ENCODE data around the gene ATP11A. TPM values are rescaled to one million over a fixed set of nuclear protein-coding genes. Genes with fewer than 3 reads are reported as not detected.

ATP11A gene
- total RNA-seq, 1 experiment from 2014 or later: 41.2 TPM

DNA sequence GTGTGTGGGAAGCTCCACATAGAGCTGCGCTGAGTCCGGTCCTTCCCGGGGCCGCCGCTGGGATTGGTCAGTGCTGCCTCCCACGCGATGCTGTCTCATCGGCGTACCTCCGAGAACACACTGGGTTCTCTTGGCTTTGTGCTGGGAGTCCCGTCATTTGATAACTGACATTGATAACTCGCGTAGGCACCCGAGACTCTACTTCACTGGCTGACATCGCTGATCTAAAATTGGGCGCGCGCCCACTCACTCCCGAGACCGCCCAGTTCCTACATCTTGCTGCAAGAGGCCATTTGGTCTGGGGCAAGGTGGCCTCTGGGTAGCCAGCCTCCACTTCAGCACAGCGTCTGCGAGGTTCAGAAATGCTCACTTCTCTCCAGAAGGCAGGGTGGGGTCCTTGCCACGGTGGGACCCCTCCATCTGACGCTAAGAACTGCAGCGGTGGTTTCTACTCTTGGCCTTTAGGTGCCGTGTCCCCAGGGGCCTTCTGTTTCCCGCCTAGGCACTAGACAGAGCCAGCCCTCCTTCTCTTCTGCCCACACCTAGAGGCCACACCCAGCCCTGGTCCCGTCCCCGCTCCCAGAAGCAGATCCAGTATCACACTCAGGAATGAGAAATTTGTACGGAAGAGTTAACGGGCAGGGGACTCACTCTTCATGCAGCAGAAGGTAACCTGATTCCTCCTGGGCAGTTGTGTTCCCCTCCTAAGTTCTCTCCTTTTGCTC is 40.7 kb upstream of the ATP11A start:
- Mint-ChIP-seq H3K4me3 (ENCODE audit: unreplicated experiment) (no peak overlapping the region), H3K9me3 (ENCODE audit: unreplicated experiment) (no peaks in the 10 kb centered on the region), H3K4me1 (ENCODE audit: insufficient read depth, unreplicated experiment) (peaks cover 12% of the 10 kb centered on the region), H3K27ac (ENCODE audit: low read depth, unreplicated experiment) (no peak overlapping the region), H3K36me3 (ENCODE audit: insufficient read depth, unreplicated experiment) (no peaks in the 10 kb centered on the region), H3K27me3 (ENCODE audit: insufficient read depth, unreplicated experiment) (no peaks in the 10 kb centered on the region)
- no TSS peak for BruUV-seq (replicated peaks)
- ChIA-PET CTCF (no interaction called here), POLR2A (no interaction called here)
- DNase-seq (ENCODE audit: unreplicated experiment): no peak
- intact Hi-C loops (cut with micrococcal nuclease): no loop called here
- TF ChIP-seq, protein P1, sequence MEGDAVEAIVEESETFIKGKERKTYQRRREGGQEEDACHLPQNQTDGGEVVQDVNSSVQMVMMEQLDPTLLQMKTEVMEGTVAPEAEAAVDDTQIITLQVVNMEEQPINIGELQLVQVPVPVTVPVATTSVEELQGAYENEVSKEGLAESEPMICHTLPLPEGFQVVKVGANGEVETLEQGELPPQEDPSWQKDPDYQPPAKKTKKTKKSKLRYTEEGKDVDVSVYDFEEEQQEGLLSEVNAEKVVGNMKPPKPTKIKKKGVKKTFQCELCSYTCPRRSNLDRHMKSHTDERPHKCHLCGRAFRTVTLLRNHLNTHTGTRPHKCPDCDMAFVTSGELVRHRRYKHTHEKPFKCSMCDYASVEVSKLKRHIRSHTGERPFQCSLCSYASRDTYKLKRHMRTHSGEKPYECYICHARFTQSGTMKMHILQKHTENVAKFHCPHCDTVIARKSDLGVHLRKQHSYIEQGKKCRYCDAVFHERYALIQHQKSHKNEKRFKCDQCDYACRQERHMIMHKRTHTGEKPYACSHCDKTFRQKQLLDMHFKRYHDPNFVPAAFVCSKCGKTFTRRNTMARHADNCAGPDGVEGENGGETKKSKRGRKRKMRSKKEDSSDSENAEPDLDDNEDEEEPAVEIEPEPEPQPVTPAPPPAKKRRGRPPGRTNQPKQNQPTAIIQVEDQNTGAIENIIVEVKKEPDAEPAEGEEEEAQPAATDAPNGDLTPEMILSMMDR (IDR thresholded peaks at IDR 0.05; ENCODE audit: unreplicated experiment): no peak

DNA sequence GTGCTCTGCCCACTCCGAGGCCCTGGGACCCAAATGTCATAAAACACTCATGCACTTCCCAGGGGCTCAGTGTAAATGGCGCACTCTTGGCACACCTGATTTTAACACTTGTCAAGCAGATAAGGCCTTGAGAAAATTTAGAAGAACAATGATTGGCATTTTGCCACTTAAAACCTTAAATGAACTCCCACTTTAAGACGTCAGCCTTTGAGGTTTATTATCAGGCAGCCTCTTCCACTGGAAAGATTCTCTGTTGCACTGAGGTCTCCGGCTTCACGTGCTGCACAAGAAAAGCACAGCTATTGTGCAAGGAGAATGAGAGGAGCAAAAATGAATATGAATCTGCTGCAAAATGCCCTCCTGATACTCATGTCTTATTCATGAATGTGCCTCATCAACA is 38.5 kb upstream of the ATP11A start:
- H3K4me1 Mint-ChIP-seq (ENCODE audit: insufficient read depth, unreplicated experiment): peaks cover 12% of the 10 kb centered on the region
- ChIA-PET POLR2A (interaction anchor here (1.9 kb wide), 1 partner anchor 60 kb away, joined by 8 read pairs; no protein-coding TSS in a partner anchor), CTCF (interaction anchor here (0.5 to 0.8 kb wide), 2 partner anchors 19 to 24 kb away, joined by 4 read pairs; no protein-coding TSS in a partner anchor)
- intact Hi-C loops (cut with micrococcal nuclease): no loop called here
- TF ChIP-seq, protein P1 (IDR thresholded peaks at IDR 0.05; ENCODE audit: unreplicated experiment): no peak
- no peak overlapping the region for H3K4me3 Mint-ChIP-seq (ENCODE audit: unreplicated experiment)
- no TSS peak for BruUV-seq (replicated peaks)
- H3K27ac Mint-ChIP-seq (ENCODE audit: low read depth, unreplicated experiment): no peak overlapping the region
- DNase-seq (ENCODE audit: unreplicated experiment): no peak
- no peaks in the 10 kb centered on the region for H3K36me3 Mint-ChIP-seq (ENCODE audit: insufficient read depth, unreplicated experiment)
- H3K9me3 Mint-ChIP-seq (ENCODE audit: unreplicated experiment): no peaks in the 10 kb centered on the region
- no peaks in the 10 kb centered on the region for H3K27me3 Mint-ChIP-seq (ENCODE audit: insufficient read depth, unreplicated experiment)

DNA sequence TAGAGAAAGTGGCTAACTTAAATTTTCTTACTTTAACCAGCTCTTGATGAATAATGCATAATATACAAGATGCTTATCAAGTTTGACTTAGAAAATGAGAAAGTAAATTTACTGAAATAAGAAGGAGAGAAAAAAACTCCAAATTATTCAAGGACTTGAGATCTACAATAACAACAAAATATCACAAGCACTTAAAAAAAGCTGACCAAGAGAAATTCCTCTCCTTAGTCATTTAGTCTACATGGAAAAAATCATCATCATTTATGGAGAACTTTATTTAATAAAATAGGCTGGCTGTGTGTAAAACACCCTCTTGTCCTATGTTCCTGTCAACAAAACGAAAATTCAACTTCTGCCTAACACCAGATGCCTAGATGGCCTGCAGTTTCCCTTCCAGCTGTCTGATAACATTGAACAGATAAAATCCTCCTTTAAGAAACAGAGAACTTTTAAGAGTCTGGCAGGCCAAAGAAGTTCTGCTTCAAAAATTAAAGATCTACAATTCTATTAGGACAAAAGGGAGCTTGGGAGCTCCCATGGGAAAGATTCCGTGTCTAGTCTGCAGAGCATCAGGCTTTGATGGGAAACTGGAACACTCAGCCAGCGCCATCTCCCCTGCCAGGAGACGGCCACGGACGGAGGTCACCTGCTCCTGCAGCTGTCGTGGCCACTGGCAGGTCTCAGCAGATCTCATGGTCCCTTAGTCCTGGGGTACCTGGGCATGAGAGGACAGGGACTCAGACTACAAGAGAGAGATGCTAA is 37.9 kb upstream of the ATP11A start:
- intact Hi-C loops (cut with micrococcal nuclease): no loop called here
- ChIA-PET CTCF (interaction anchor here (0.5 to 0.8 kb wide), 3 partner anchors 19 to 46 kb away, joined by 4 read pairs; no protein-coding TSS in a partner anchor), POLR2A (interaction anchor here (1.9 kb wide), 1 partner anchor 60 kb away, joined by 8 read pairs; no protein-coding TSS in a partner anchor)
- Mint-ChIP-seq H3K4me3 (ENCODE audit: unreplicated experiment) (no peak overlapping the region), H3K9me3 (ENCODE audit: unreplicated experiment) (no peaks in the 10 kb centered on the region), H3K36me3 (ENCODE audit: insufficient read depth, unreplicated experiment) (no peaks in the 10 kb centered on the region), H3K27ac (ENCODE audit: low read depth, unreplicated experiment) (peak overlapping the region; percentile 21), H3K4me1 (ENCODE audit: insufficient read depth, unreplicated experiment) (peaks cover 12% of the 10 kb centered on the region), H3K27me3 (ENCODE audit: insufficient read depth, unreplicated experiment) (no peaks in the 10 kb centered on the region)
- no TSS peak for BruUV-seq (replicated peaks)
- no peak for DNase-seq (ENCODE audit: unreplicated experiment)
- TF ChIP-seq, protein P1 (IDR thresholded peaks at IDR 0.05; ENCODE audit: unreplicated experiment): no peak

DNA sequence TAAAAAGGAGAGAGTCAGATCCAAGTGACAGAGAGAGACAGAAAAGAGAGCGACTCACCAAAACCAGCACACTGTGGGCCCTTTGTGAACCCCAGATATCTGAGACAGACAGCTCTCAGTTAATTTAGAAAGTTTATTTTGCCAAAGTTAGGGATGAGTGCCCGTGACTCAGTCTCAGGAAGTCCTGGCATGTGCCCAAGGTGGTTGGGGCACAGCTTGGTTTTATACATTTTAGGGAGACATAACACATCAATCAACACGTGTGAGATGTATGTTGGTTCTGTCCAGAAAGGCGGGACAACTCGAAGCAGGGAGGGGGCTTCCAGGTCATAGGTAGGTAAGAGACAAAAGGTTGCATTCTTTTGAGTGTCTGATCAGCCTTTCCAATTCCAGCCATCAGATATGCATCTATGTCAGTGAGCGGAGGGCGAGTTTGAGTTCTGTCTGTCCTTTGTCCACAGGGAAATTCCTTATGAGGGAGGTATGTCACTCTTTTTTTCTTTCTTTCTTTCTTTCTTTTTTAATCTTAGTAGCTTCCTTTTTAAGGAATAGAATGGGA is 37.2 kb upstream of the ATP11A start:
- Mint-ChIP-seq H3K4me1 (ENCODE audit: insufficient read depth, unreplicated experiment) (peaks cover 12% of the 10 kb centered on the region), H3K4me3 (ENCODE audit: unreplicated experiment) (no peak overlapping the region), H3K27ac (ENCODE audit: low read depth, unreplicated experiment) (peak overlapping the region; percentile 21), H3K36me3 (ENCODE audit: insufficient read depth, unreplicated experiment) (no peaks in the 10 kb centered on the region), H3K27me3 (ENCODE audit: insufficient read depth, unreplicated experiment) (no peaks in the 10 kb centered on the region), H3K9me3 (ENCODE audit: unreplicated experiment) (no peaks in the 10 kb centered on the region)
- TF ChIP-seq, protein P1 (IDR thresholded peaks at IDR 0.05; ENCODE audit: unreplicated experiment): no peak
- BruUV-seq (replicated peaks): no TSS peak
- ChIA-PET CTCF (interaction anchor here (0.5 to 0.7 kb wide), 3 partner anchors 47 to 227 kb away, joined by 4 read pairs; no protein-coding TSS in a partner anchor), POLR2A (interaction anchor here (1.9 kb wide), 1 partner anchor 59 kb away, joined by 8 read pairs; no protein-coding TSS in a partner anchor)
- intact Hi-C loops (cut with micrococcal nuclease): no loop called here
- peak; percentile 74 for DNase-seq (ENCODE audit: unreplicated experiment)

All from MCF 10A (cell line).